ENCODE data around the gene ADAMTS8.

DNA sequence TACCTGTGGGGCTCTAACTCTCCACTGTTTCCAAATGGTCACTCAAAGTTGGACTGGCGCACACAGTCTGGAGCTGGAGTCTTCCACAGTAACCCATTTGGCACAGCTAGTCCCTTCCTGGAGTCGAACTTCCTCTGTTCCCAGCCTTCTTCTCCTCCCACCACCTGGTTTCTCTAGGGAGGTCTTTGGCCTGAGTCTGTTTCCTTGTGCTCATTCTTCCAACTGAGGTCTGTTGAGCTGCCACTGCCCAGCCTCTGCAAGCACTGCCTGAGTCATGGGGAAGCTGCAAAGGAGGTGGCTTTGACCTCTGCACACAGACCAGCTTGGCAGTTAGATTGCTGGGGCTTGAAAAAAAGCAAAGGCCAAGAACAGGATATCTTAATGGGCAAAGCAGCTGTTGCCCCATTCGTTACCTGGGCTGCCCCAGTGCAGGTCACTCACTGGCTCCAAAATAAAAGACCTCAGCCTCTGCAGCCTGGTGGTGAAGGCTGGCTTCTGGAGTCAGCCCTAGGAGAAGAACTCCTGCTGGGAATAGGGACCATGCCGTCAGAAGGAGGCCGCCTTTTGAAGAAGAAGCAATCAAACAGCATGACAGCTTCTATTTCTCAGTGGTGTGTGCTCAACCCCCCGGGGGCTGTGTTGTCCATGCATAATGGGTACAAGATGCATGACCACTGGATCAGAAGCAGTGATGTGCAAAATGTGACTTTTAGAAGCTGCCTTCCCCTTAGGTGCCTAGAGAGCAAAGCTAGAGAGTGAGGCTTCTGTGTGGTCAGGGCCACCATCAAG, 23.0 kb upstream of the ADAMTS8 start:
- TF ChIP-seq CTCF (IDR thresholded peaks at IDR 0.05) = no peak
- TF ChIP-seq POLR2A (IDR thresholded peaks at IDR 0.05) = no peak

Data from thyroid gland (tissue), 4 donors.